HG02759 (cell line): ENCODE measurements around the gene LCE1F.

Source experiments
- ATAC-seq: cut with Tn5 transposase; IDR thresholded peaks from one replicate; pipeline ENCODE4 v1.9.1; 2021; ENCODE audit warnings: mild to moderate bottlenecking, moderate library complexity; ENCODE audit not compliant: unreplicated experiment

Gene LCE1F

GRCh38 chr1:152770411-152770810, 4.5 kb upstream of the LCE1F start:
- ATAC-seq: no peak

DNA sequence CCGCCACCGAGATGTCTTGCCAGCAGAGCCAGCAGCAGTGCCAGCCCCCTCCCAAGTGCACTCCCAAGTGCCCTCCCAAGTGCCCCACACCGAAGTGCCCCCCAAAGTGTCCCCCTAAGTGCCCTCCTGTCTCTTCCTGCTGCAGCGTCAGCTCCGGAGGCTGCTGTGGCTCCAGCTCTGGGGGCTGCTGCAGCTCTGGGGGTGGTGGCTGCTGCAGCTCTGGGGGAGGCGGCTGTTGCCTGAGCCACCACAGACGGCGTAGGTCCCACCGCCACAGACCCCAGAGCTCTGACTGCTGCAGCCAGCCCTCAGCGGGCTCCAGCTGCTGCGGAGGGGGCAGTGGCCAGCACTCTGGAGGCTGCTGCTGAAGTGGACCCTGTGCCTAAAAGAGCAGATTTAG, 1.4 kb downstream of the LCE1F start:
- ATAC-seq: no peak

GRCh38 chr1:152777510-152778137, 2.7 kb downstream of the LCE1F start:
- ATAC-seq: no peak

DNA sequence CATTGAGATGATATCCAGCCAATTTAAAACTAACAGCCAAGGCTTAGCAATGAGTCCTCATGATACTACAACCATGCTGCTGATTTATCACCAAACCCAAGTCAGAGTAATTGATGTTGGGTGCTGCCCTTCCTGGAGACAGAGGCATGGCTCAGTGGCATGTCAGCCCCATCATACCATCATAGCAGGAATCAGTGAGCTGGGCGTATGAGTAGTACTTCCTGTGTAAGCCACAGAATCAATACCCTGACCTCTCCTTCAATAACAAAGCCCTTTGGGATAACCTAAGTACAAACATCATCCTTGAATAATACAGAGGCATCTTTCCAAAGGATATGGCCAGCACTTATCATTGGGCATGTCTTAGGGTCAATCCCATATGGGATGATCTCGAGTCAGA, 8.2 kb downstream of the LCE1F start:
- ATAC-seq: no peak

DNA sequence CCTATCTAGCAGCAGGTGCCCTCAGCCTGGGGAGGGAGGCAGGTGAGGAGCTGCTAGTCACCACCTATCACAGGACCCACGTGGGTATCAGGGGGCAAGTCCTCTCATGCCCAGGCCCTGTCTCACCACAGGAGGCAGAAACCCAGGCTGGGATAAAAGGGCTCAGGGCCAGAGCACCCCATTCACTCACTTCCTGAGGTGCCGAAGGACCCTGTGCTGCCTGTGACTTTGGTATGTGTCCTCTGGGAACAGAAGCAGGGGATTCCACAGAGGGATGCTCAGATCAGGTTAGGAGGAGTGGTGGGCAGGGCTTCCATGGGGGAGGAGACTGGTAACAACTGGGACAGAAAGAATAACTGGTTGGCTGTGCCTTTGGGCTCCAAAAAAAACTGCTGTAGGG, 11.1 kb downstream of the LCE1F start, which contains the start of gene LCE1E:
Gene LCE1E, plus strand, starts transcription at position 181 of the 400 bp plus-strand sequence. CDS start 1,043 bp downstream, outside the sequence.
- ATAC-seq: no peak

DNA sequence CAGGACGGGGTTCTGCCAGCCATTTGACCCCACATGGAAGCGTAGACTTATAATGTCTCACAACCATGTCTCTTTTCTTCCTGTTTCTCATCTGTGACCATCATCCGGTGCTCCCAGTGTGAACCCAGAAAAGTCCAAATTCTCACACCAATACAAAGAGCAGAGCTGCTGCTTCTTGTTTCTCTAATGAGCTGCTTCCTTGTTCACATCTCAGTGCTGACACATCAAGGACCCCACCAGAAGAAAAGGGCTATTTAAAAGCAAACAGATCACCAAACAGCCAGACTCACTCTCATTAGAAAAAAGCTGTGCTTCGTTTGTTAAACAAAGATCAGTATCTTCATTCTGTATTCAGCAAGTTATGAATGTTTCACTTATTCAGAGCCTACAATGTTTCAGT, 20.7 kb downstream of the LCE1F start:
- ATAC-seq: no peak

GRCh38 chr1:152796421-152796820, 21.5 kb downstream of the LCE1F start, which contains the start of gene LCE1D:
Gene LCE1D, plus strand, starts transcription at chr1:152796721. Its CDS starts 1,074 bp downstream, at chr1:152797795.
- ATAC-seq: no peak

DNA sequence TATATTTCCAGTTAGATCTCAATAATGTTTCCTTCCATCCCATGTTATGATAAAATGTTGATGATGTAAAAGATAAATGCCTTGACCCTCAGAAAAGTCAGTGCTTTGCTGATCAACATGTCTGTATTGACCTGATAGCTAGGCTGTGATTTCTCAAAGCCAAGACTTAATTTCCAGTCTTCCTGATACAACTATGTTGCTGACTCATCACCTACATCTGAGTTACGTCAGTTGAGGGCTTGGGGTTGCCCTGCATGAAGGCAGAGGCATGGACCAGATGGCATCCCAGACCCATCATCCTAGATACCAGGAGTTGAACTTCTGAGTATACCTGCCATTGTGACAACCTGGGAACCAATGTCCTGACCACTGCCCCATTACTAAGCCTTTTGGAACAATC, 26.4 kb downstream of the LCE1F start:
- ATAC-seq: no peak

- no peak for ATAC-seq
These were observed 31.6 kb downstream of the LCE1F start, which contains the start of gene LCE1C for GRCh38 chr1:152806576-152806975. Gene LCE1C, minus strand, starts transcription at chr1:152806651. Its CDS starts 1,173 bp downstream, at chr1:152805478.

GRCh38 chr1:152811050-152811449, 36.1 kb downstream of the LCE1F start:
- no peak for ATAC-seq

DNA sequence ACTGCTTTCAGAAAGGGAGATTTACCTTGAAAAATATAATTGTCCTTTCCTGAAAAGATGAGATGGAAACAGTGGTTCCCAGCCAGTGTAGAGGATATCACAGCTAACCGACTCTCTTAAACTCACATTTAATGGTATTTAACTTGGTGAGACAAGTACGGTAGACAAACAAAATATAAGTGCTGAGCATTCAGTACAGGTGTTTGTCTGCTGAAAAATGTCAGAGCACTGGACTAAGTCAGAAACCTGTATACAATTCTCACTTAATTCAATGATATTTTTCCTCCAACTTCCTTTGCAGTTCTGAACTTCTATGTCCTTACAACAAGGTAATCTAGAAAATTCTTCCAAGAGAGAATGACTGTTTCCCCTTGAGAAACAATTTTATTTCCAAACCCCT, 36.7 kb downstream of the LCE1F start, which contains the start of gene LCE1B:
Gene LCE1B, plus strand, starts transcription at position 301 of the 400 bp plus-strand sequence. CDS start 476 bp downstream, outside the sequence.
- ATAC-seq: no peak

DNA sequence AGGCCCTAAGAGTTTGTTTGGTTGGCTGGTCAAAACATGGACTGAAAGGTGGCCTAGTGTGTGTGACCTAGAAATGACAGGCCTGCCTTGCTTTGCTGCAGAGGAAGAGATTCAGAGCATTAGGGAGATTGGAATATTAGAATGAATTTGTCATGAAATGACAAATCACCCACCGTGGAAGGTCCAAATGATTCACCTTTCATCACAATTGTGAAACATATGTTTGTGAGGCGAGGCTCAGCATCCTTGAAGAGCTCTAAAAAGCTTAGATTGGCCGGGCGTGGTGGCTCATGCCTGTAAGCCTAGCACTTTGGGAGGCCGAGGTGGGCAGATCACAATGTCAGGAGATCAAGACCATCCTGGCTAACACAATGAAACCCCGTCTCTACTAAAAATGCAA, 42.4 kb downstream of the LCE1F start:
- ATAC-seq: no peak

GRCh38 chr1:152823294-152823693, 48.4 kb downstream of the LCE1F start:
- ATAC-seq: no peak

DNA sequence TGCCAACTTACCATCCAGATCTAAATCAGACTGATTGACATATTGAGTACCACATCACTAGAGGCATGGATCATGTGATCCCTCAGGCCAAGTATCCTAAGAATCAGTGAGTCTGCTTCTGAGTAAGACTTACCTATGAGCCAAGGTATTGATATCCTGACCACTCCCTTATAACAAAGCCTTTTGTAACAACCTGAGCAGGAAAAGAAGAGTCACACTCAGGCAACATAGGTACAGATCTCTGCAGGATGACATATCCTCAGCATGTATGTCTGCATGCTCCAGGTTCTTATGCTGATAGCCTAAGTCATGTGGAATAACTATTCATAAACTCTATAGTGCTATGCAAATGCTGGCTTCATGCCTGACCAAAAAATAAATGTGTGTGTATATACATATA, 50.0 kb downstream of the LCE1F start:
- ATAC-seq: no peak
